CD4-positive, alpha-beta T cell treated with Interferon gamma for 1 hour (primary cell): Measurements from ENCODE around the gene GSTA4.

ENCODE experiments used
- DNase-seq: peaks from one replicate; pipeline ENCODE4 v3.0.0-alpha.2; 2020

Gene GSTA4

GRCh38 chr6:52995089-52995912 lies at the start of gene GSTA4:
Gene GSTA4 (minus strand): TSS chr6:52995284. CDS start chr6:52994243, 1,041 bp downstream.
- peak; percentile 91 for DNase-seq

DNA sequence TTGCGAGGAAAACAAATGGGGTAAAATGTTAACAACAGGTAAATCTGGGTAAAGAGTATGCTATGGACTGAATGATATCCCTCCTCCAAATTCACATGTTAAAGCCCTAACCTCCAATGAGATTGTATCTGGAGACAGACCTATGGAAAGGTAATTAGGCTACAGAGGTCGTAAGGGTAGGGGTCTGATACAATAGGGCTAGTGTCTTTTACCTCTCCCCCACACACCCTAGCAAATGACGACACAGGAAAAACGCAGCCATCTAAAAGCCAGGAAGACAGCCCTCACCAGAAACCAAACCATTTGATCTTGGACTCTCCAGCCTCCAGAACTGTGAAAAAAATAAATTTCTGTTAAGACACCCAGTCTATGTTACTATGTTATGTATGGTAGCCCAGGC lies 49.5 kb upstream of the GSTA4 start:
- no peak for DNase-seq

DNA sequence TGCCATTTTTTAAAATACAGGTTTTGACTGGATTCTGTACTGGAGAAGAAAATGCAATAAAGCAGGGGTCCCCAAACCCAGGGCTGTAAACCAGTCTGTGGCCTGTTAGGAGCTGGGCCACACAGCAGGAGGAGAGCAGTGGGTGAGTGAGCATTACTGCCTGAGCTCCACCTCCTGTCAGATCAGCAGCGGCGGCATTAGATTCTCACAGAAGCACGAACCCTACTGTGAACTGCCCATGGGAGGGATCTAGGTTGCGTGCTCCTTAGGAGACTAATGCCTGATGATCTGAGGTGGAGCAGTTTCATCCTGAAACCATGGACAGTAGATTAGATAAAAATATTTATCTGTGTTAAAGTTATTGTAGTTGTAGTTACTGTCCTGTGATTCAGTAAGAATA lies 49.0 kb upstream of the GSTA4 start:
- no peak for DNase-seq

- DNase-seq, result no peak
Measured at GRCh38 chr6:53043581-53043980, 48.5 kb upstream of the GSTA4 start.

DNA sequence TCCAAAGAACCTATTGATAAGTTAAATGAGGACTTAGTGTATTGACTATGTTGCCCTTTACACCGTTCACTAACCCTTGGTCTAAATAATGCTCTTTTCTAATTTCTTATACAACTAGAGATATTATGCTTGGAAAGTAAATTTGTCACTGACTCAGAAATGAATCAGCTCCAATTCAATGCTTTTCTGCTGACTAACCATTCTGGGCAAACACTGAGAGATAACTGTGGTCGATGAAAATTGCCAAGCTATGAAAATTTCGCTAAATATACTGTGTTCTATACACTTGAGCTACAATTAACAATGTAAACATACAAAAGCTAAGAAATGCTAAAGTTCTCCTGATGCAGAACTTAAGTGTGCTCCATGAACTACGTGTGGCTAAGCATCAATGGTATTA lies 47.0 kb upstream of the GSTA4 start:
- DNase-seq, result no peak

DNA sequence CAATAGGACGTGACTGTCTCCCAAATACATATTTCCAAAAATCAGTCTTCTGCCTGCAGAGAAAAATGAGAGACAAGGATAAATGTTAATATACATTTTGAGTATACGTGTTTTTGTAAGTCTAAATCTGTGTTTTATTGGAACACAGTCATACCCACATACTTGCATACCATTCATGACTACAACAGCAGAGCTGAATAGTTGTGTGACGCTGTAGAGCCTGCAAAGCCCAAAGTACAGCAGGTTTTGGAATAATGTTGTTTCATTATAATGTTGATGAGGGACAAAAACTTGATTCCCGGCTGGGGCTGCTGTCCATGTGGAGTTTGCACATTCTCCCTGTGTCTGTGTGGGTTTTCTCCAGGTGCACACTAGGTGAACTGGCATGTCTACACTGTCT lies 46.3 kb upstream of the GSTA4 start:
- DNase-seq, result no peak

DNA sequence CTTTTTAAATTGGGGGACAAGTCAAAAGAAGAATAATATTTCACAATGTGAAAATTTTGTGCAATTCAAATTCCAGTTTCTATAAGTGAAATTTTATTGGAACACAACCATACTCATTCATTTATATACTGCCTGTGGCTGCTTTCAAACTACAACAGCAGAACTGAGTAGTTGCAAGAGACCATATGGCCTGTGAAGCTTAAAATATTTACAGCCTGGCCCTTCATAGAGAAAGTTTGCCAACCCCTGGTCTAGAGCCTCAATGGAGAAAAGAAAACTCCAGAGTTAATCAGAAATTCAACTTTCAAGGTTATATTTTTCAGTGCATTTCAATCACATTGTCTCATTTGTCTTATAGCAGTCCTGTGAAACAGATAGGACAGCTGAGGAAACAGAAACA lies 43.5 kb upstream of the GSTA4 start:
- DNase-seq, result no peak

DNA sequence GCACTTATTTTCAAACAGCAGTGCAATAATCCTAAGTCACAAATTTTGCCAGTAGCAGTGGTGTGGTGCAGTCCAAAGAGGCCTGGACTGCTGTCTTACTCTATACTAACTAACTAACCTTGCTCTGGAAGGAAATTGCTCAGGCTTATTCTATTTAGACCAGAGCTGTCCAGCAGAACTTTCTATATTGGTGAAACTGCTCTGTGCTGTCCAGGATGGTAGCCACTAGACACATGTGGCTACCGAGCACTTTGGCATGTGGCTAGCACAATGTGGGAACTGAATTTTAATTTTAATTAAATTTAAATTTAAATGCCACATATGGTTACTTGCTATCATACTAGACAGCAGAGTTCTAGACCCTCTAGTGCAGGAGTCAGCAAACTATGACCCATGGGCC lies 43.1 kb upstream of the GSTA4 start:
- DNase-seq, result no peak

DNA sequence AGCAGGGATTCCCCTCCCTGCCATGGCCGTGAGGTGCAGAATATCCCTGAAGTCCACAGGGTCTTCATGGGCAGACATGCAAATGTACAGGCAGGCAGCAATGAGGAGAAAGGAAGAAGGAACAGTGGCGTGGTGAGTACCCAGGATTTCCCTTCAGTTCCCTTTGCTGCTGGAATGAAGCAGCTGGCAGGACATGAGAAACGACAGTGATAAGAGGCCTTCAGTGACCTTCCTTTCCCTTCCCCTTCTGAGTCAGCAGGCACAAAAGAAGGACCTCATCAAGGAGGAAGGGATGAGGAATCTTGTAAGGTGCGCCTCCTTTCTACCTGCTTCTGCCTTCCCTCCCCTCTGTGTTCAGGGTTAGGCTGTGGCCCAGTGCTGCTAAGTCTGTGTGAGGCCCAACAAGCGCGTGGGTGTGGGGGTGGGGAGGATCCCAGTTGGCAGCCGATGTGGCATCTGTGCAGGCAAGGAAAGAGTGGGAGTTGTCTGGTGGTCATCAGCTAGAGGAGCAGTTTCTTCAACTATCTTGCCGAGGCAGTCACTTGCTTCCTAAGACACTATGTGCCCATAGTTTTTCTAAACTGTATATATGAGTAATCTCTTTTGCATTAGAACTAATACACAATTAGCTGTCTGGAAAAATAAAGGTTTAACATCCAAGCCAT lies 40.6 kb upstream of the GSTA4 start:
- DNase-seq, result no peak

DNA sequence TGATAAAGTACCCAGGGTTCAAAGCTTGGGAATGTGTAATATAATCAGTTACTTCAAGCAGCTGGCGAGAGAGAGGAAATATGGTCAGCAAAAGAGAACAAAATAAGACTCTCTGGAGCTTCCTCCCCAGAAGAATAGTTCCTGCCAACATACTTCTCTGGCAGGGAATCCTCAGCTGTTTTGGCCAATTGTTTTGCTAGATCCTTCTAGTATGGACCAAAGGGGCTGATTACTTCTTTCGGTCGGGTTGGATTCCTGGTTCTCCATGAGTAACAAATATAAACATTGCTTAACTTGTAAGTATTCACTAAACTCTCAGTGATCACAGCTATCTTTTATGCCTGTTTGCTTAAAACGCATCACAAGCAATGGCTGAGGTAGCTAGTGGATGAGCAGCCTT lies 38.7 kb upstream of the GSTA4 start:
- DNase-seq, result no peak

GRCh38 chr6:53032849-53033248 lies 37.8 kb upstream of the GSTA4 start:
- no peak for DNase-seq

DNA sequence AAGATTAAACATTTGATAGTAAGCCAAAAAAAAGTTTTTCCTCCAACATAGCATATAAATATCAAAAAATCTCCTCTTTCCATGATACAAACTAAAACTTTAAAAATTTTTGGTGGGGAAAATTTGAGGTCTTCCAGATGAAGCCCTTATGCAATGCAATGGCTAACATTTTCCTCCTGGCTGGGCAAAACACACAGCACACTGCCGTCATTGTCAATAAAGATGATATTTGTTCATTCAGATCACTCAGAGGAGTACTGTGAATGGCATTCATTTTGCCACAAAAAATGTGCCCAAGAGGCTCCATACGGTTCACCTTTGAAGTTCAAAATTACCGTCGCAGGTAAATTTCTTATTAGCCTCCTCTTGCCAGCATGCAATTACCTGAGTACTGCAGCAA lies 36.2 kb upstream of the GSTA4 start:
- DNase-seq, result no peak

GRCh38 chr6:53029761-53030160 lies 34.7 kb upstream of the GSTA4 start:
- no peak for DNase-seq

DNA sequence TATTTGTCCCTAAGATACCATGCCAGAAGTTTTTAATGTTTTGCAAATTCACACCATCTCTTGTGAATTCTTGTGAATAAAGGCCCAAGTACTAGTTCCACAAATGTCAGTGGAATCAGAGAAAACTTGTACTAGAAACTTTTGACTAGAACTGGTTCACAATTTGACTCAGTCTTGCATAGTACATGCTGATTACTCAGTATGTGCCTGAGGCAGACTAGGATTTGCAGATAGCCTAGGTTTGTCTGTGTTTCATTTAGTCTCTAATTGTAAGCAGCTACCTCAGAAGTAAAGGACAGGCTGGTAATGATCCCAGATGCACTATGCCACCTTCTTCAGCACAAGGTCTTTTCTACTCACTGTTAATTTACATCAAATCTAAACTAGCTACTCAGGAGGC lies 34.2 kb upstream of the GSTA4 start:
- DNase-seq, result no peak

- DNase-seq, result no peak
Measured at GRCh38 chr6:53028467-53028866, 33.4 kb upstream of the GSTA4 start.

DNA sequence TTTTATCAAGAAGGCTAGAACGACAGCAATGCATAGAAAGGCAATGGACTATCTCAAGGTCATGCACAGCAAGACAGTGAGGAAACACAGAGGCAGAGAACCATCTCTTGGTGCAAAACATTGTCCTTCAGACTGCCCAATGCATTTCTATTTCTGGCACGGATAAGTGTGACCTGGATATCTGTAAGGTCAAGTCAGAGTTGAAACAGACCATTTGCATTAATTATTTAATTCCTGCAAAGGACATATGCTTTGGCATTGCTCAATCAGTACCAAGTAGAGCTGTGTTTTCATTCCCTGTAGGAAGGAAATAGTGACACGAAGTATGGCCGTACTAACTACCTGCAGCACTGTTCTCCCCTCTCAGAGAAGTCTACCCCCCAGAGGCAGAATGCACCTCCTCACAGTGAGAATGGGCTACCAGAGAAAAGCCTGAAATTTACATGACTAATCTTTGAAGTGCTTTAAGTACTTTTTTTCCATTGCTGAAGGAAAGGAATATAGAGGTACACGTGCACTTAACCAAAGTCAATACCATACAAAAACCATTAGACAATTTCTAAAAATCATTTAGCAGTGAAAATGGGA lies 32.1 kb upstream of the GSTA4 start:
- DNase-seq, result no peak

DNA sequence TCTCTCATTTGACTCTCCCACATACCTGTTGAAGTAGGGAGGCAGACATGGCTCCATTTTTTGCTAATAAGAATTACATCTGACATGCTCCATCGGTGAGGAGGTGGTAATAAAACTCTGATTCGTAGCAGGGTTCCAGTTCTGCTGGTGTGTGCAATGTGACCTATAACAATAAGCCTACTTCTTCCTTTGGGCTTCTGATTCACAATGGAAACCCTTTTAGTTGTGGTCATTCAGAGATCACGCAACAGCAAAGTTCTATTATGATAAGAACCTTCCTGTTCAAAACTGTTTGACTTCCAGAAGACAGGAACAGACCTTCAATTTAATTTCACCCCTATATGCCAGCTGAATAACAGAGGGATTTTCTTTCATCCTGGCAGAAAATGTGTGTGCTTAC lies 31.4 kb upstream of the GSTA4 start:
- DNase-seq, result no peak

- no peak for DNase-seq
Measured at GRCh38 chr6:53023323-53023722, 28.2 kb upstream of the GSTA4 start.

DNA sequence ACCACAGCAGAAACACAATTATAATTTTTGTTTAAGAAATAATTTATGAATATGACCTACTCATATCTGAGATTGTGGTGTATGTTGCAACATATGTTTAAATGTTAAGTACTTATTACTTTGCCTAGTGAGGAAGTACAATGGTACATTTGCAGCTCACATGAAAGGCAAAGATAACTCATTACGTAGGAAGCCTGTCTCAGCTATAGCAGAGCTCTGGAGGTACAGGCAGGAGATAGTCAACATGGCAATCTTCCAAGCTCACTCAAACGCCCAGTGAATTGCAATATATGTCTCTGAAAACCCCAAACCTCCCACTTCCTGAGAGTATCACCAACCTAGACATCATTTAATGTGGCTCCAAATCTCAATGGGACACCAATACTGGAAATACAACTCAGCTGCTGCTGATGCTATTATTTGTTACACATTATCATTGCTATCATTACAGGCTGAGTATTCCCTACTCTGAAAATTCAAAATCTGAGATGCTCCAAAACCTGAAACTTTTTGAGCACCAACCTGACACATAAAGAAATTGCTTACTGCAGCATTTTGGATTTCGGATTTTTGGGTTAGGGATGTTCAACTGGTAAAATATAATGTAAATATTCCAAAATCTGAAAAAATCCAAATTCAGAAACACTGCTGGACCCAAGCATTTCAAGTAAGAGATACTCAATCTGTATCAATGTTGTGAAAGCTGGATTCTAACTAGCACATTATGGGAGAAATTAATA lies 25.1 kb upstream of the GSTA4 start:
- no peak for DNase-seq

GRCh38 chr6:53018446-53018845 lies 23.4 kb upstream of the GSTA4 start:
- DNase-seq, result no peak

DNA sequence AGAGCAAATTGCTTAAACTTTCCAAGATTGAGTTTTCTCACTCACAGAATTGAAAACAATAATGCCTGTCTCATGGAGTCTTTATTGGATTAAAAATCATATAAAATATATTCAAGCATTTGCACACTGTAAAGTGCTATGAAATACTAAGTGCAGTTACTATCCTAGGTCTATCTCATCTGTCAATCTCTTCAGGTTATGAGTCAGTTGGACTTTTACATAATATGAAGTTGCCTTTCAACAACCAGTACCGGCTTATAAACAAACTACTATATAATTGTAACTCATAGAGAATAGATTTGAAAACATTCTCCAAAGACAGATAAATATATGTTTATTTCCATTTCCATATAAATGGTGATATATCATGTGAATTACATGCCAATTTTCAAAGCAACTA lies 20.4 kb upstream of the GSTA4 start:
- DNase-seq, result no peak

GRCh38 chr6:53014744-53015143 lies 19.7 kb upstream of the GSTA4 start:
- DNase-seq, result no peak

DNA sequence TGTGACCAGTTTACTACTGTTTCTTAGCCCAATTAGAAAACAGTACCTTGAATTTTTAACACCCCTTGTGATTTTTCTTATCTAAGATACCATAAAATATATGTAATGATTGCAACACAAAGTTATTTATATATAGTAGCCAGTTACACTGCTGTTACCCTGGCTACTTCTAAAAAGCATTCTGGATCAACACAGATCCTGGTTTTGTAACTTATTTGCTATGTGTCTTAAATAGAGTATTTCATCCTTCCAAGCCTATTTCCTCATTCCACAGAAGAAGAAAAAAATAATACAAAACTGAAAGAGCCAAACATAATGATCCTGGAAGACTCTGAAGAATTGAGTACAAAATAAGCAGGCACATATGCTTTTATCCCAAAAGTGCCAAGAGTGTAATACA lies 19.0 kb upstream of the GSTA4 start:
- no peak for DNase-seq

- no peak for DNase-seq
Measured at GRCh38 chr6:53011979-53012378, 16.9 kb upstream of the GSTA4 start.
